NCI-H1436 treated with DMSO at 0.1 percent for 48 hours (cell line): ENCODE measurements around the gene C22orf39.

ENCODE experiments used
- DNase-seq: peaks from one replicate; lab custom pipeline; 2025; lab: John Stamatoyannopoulos, UW

The C22orf39 gene

GRCh38 chr22:19430890-19431541 lies 16.5 kb downstream of the C22orf39 start:
- no peak for DNase-seq

- DNase-seq = no peak
These were observed 17.3 kb downstream of the C22orf39 start for GRCh38 chr22:19429950-19430889.

GRCh38 chr22:19424186-19424500 lies 23.4 kb downstream of the C22orf39 start:
- DNase-seq = no peak

DNA sequence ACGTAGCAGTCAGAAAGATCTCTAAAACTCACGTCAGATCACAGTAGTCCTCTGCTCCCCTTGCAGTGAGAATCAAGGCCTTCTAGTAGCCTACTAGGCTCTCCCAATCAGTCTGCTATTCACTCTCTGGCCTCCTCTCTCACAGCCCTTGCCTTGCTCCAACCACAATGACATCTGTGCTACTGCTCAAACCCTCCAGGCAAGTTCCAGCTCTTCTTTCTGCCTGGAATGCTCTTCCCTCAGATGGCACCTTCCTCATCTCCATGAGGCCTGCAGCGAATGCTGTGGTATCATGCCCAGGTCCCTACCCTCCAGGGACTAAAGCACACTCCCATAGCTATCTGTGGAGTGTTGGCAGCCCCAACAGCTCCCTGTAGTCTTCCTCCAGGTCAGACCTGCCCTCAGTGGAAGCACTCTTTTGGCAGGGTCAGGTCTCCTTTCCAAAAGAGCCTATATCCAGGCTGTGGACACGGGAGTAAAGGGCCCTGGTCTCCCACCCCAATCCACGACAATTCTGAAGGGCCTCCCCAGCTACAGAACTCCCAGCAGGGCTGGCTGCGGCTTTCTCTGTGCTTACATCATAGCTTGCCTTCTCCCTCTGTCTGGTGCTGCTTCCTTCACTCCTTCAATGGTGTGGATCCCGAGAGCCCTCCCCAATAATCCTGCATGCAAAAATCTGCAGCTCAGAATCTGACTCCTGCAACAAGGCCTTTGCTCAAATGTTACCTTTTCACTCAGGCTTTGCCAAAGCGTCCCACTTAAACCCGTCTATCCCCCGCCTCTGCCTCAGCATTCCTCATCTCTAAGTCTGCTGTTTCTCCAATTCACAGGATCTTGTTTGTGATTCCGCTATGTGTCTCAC lies 24.8 kb downstream of the C22orf39 start:
- DNase-seq = no peak

DNA sequence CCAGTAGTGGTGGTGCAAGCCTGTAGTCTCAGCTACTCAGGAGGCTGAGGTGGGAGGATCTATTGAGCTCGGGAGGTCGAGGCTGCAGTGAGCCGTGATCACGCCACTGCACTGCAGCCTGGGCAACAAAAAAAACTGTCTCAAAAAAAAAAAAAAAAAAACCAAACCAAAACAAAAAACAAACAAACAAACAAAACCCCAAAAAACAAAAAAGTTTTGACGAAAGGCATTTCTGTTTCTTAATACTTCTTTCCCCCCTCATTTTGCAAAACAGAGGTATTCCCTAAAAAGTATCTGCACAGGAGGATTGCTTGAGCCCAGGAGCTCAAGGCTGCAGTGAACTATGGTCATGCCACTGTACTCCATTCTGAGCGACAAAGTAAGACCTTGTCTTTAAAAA lies 27.2 kb downstream of the C22orf39 start:
- DNase-seq = no peak

GRCh38 chr22:19419464-19420178 lies 27.9 kb downstream of the C22orf39 start:
- no peak for DNase-seq

DNA sequence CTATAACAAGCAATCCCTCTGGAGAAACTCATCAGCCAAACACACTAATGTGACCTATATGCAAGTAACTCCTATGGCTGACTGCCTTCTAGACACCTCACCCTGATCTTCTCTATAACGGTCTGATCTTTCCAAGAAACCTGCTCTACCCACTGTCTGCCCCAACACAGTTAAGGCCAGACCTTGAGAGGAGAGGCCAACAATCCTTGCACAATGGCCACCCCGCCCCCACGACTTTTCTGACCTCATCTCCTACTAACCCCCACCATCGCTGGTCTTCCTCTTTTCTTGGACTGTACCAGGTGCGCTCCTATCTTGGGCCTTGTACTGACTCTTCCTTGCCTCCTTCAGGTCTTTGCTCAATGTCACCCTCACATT lies 28.4 kb downstream of the C22orf39 start:
- DNase-seq = no peak

GRCh38 chr22:19412923-19413322 lies 34.6 kb downstream of the C22orf39 start:
- no peak for DNase-seq

- DNase-seq = no peak
These were observed 35.0 kb downstream of the C22orf39 start for GRCh38 chr22:19412478-19412877.

DNA sequence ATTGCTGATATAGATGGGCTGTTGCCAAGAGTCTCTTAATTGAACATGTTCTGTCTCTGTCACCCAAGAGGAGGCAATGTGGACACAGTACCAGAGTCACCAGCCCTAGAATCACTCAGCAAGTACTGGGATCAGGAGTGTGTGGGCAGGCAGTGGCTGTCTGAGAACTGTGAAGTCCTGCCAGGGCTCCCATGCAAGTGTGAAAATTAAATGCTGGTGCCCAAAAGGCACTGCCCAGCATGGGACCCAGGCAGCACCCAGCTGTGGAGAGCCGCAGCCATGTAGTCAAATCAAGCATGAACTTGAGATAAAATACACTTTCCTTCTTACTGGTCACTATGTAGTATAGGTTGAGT lies 35.8 kb downstream of the C22orf39 start:
- DNase-seq = no peak

GRCh38 chr22:19410941-19411689 lies 36.4 kb downstream of the C22orf39 start:
- DNase-seq = no peak

DNA sequence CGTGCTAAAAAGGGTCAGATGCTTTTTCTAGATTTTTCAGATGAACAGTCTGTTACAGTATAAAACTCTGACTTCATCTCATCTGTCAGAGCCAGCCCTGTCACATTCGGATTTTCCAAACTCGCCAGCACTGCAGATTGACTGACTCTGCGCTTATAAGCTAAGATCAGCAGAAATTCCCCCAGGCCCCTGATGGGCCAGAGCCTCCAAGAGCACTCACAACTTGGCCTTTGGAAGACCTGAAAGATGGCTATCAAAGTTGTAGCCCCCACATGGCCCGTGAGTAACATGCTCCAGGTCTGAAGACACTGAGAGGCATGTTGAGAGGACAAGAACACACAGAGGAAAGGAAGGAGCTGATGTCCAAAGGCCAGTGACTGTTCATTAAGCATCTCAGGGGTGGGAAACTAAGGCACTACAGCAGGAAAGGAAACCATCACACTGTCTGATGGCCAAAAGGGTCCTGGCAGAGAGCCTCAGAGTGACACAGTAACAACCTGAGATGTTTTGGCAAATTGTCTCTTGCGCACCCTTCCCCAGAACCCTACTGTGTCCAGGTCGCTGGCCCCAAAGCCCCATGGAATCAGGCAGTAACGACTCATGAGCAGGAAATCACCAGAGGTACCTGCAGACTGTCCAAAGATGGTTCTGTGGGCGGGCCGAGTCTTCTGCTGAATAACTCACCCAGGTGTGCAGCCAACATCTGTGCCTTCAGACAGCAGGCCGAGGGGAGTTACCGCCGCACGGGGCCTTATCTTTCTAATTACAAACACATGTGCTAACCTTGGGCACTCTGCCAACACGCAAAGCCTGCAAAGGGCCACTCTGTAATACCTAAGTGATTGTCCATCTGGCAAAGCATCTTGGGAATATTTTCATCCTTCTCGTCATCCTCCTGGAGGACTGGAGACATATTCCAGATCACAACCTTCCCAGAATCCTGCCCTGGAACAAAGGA lies 39.6 kb downstream of the C22orf39 start:
- DNase-seq = no peak

DNA sequence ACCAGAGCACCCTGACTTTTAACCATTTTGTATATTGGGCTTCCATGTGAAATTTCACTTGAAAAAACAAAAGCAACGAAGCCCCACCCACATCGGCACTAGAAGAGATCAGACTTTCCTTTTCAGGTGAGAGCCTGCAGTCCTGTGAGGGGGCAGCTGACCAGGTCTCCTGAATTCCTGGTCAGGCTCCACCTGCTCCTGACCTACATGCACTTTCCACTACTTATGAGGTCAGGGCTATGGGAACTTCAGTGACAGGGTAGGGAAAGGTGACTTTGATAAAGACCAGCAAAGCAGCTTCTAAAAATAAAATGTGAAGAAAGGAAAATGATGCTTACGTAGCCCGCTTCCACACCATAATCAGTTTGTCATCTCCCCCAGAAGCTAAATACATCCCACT lies 40.7 kb downstream of the C22orf39 start:
- DNase-seq = no peak

DNA sequence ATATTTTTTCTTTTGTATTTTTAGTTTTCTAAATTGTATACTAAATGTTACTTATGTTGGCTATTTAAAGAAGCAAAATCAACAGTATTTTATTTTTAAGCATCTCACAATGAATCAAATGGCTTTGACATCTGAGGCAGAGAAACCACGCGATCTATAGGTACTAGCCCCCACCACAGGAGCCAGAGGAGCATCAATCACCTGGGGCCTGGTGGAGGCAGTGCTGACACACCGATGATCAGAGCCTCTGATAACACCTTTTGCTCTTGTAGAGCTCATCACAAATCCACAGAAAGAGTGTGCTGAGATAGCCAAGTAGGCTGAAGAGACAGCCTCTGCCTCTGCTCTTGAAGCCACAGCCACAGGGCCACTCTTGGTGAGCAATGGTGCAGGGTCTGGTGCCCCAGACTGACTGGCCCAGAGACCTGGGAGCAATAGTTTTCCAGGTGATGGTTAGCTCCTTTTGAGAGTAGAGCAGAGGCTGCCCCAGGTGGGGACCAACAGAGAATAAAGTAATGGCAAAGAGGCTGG lies 41.2 kb downstream of the C22orf39 start:
- DNase-seq = no peak

DNA sequence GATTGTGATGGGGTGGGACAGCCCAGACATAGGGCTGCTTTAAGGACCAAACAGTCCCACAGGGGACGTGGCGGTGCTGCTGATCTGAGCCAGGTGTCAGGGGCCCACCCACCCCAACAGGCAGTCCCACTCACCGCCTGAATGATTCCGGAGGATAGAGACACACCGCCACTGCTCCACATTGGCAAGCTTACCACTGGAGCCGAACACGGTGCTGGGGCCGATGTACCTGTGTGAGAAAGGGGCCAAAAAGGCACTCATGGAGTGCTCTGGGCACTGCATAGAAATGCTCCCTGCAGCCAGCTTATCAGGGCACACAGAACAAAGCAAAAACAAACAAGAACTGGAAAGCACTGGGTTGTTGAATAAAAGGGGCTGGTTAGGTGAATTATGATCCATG lies 41.9 kb downstream of the C22orf39 start:
- no peak for DNase-seq

DNA sequence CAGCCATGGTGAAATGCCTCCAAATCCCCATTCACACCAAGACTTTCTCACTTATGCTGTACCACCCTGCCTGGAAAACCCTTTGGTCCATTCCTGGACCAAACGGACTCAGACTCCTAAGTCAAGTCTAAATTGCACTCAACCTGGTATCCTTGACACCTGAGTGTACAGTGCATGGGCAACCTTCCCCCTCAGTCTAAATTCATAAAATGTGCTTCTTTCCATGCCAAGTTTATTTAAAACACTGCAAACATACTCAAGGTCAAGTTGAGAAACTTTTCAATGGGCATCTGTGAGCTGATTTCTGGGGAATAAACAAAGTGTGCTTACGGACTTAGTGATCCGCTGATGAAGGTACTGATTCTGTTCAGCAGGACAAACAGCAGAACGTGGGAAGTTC lies 42.4 kb downstream of the C22orf39 start:
- DNase-seq = no peak

DNA sequence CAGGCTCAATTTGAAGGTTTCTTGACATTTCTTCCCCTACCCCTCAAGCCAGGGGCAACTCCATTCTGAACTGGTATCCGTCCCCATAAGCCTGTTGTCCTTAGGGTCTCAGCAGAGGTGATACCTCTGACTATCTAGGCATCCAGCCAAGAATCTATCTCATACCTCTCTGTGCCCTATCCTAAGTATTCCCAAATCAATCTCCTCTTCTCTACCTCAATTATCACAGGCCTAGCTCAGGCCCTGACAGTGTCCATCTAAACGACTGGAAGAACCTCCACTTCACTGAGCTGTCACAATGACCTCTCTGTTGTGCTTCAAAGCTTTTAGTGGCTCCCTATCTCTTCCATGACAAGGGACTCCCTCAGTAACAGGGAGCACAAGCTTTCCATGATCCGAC lies 42.8 kb downstream of the C22orf39 start:
- DNase-seq = no peak

DNA sequence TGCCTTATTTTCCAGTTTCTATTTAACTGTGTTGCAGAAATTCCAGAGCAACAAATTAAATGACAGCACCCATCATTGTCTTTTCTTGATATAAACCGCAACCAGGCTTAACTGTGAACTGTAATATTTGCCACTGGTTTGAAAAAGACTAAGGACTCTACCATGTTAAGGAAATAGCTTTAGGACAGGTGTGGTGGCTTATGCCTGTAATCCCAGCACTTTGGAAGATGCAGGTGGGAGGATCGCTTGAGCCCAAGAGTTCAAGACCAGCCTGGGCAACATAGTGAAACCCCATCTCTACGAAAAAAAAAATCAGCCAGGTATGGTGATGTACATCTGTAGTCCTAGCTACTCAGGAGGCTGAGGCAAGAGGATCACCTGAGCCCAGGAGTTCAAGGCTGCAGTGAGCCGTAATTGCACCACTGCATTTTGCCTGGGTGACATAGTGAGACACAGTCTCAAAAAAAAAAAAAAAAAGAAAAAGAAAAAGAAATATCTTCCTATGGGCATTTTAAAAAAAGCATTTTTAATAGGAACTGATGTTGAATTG lies 44.8 kb downstream of the C22orf39 start:
- DNase-seq = no peak

- no peak for DNase-seq
These were observed 46.0 kb downstream of the C22orf39 start for GRCh38 chr22:19401483-19401882.

DNA sequence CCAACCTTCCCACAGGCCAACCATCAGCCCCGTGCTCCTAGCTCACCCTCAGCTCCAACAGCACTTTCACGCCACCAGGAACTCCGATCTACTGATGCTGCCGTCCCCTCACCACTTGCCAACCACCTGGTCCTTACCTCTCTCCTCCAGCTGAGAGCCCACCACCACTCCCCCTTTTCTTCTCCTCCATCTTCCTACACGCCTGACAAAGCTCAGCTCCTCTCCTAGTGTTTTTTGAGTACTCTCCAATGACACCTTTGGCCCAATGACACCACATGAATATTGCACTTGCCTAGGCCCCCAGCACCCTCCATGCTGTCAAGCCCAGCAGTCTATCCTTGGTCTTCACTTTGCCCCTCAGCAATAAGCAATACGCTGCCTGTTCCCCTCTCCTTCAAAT lies 46.6 kb downstream of the C22orf39 start:
- no peak for DNase-seq
